Measurements from ENCODE around the gene ITGB1BP1. TPM values are rescaled to one million over a fixed set of nuclear protein-coding genes. Genes with fewer than 3 reads are reported as not detected.

The ITGB1BP1 gene
- total RNA-seq, 2 donors from 2014 or later: 107 to 161 TPM

GRCh38 chr2:9360110-9360509, 63.2 kb downstream of the ITGB1BP1 start:
- ATAC-seq (no peak), DNase-seq (no peak)
- intact Hi-C loops (cut with DNase I): no loop called here

GRCh38 chr2:9359463-9359862, 63.9 kb downstream of the ITGB1BP1 start:
- intact Hi-C loops (cut with DNase I): no loop called here
- DNase-seq: no peak
- ATAC-seq: no peak

- no peak for DNase-seq
- no peak for ATAC-seq
- intact Hi-C loops (cut with DNase I): no loop called here
Measured at GRCh38 chr2:9358846-9359245, 64.5 kb downstream of the ITGB1BP1 start.

GRCh38 chr2:9356261-9356660, 67.1 kb downstream of the ITGB1BP1 start:
- DNase-seq (no peak), ATAC-seq (no peak)
- intact Hi-C loops (cut with DNase I): no loop called here

- intact Hi-C loops (cut with DNase I): no loop called here
- ATAC-seq (no peak), DNase-seq (no peak)
Measured at GRCh38 chr2:9355716-9356115, 67.6 kb downstream of the ITGB1BP1 start.

- intact Hi-C loops (cut with DNase I): no loop called here
- no peak for ATAC-seq
- DNase-seq: no peak
Measured at GRCh38 chr2:9355270-9355669, 68.1 kb downstream of the ITGB1BP1 start.

GRCh38 chr2:9354318-9354717, 69.0 kb downstream of the ITGB1BP1 start:
- ATAC-seq (no peak), DNase-seq (no peak)
- intact Hi-C loops (cut with DNase I): no loop called here

Other genes with a start within 250 kb of the ITGB1BP1 start
- gene ASAP2, start 216.7 kb downstream of the ITGB1BP1 start, total RNA-seq: 10 to 100 TPM; 13.4 to 18.2 TPM
- gene CPSF3, start 126 bp upstream of the ITGB1BP1 start, total RNA-seq: 10 to 100 TPM; 13.8 to 21.3 TPM
- 10 to 100 TPM; 60.0 to 64.3 TPM for gene IAH1, start 51.0 kb upstream of the ITGB1BP1 start, total RNA-seq
- gene ADAM17, start 132.3 kb upstream of the ITGB1BP1 start, total RNA-seq: 10 to 100 TPM; 14.1 to 22.6 TPM
- 100 to 1,000 TPM; 118 to 207 TPM for gene YWHAQ, start 207.5 kb upstream of the ITGB1BP1 start, total RNA-seq

All from left cardiac atrium (tissue), 4 donors.